GM19239 (cell line): ENCODE data around the gene CARD10.
A peak's percentile ranks its signal among the peaks of the same experiment; 100 is the strongest.

Source experiments
- DNase-seq: peaks from one replicate; pipeline ENCODE4 v3.0.0; 2011; ENCODE audit warnings: low spot score; ENCODE audit not compliant: insufficient read length
- FAIRE-seq: peaks from 2 replicates; lab custom pipeline; 2011; peaks lifted over from hg19 to GRCh38; lab: Jason Lieb, UNC

The CARD10 gene

GRCh38 chr22:37505989-37506388 is 13.2 kb downstream of the CARD10 start:
- no peak for DNase-seq

GRCh38 chr22:37505565-37505964 is 13.7 kb downstream of the CARD10 start:
- FAIRE-seq (no peak), DNase-seq (no peak)

More at GRCh38 chr22:37505989-37506388, 13.2 kb downstream of the CARD10 start:
- FAIRE-seq = no peak

- DNase-seq = no peak
- no peak for FAIRE-seq
These were observed 14.3 kb downstream of the CARD10 start for GRCh38 chr22:37504964-37505363.

- DNase-seq = no peak
- no peak for FAIRE-seq
These were observed 15.4 kb downstream of the CARD10 start for GRCh38 chr22:37503850-37504249.

GRCh38 chr22:37503183-37503683 is 16.0 kb downstream of the CARD10 start:
- DNase-seq (no peak), FAIRE-seq (no peak)

GRCh38 chr22:37502342-37503182 is 16.7 kb downstream of the CARD10 start:
- FAIRE-seq (no peak), DNase-seq (no peak)

GRCh38 chr22:37501610-37502341 is 17.4 kb downstream of the CARD10 start:
- FAIRE-seq = peak; percentile 21
- no peak for DNase-seq

- DNase-seq (no peak), FAIRE-seq (no peak)
These were observed 18.2 kb downstream of the CARD10 start for GRCh38 chr22:37500745-37501609.

GRCh38 chr22:37499789-37500540 is 19.2 kb downstream of the CARD10 start:
- DNase-seq (no peak), FAIRE-seq (no peak)

GRCh38 chr22:37499027-37499707 is 20.0 kb downstream of the CARD10 start:
- FAIRE-seq (no peak), DNase-seq (no peak)

- DNase-seq (peak; percentile 95), FAIRE-seq (peak; percentile 66)
These were observed 20.8 kb downstream of the CARD10 start for GRCh38 chr22:37498289-37498909.

- no peak for FAIRE-seq
- DNase-seq = no peak
These were observed 22.1 kb downstream of the CARD10 start for GRCh38 chr22:37497062-37497599.

- no peak for FAIRE-seq
These were observed 22.6 kb downstream of the CARD10 start for GRCh38 chr22:37496651-37497050.

GRCh38 chr22:37493979-37494378 is 25.2 kb downstream of the CARD10 start:
- no peak for DNase-seq
- no peak for FAIRE-seq

More at GRCh38 chr22:37496651-37497050, 22.6 kb downstream of the CARD10 start:
- DNase-seq = no peak

GRCh38 chr22:37492428-37493344 is 26.5 kb downstream of the CARD10 start:
- DNase-seq (no peak), FAIRE-seq (peak; percentile 67)

- DNase-seq (no peak), FAIRE-seq (no peak)
These were observed 27.4 kb downstream of the CARD10 start for GRCh38 chr22:37491559-37492427.
